Thoracic aorta (tissue), 2 donors: ENCODE data around the gene TTBK1. TPM values are rescaled to one million over a fixed set of nuclear protein-coding genes. Genes with fewer than 3 reads are reported as not detected.

Experiments
- ATAC-seq: fragments of 150-250 bp; one replicate; pipeline ENCODE4 v1.8.0; 2017; ENCODE audit warnings: low read depth; ENCODE audit not compliant: insufficient number of reproducible peaks, low FRiP score
- DNase-seq: peaks from one replicate; pipeline ENCODE4 v3.0.0-alpha.2; 2020; ENCODE audit warnings: low spot score
- H3K27ac ChIP-seq, 2 donors: fragments of 200-600 bp; sonication (generic); 1 replicate in 1 of 2; 2 replicates in 1 of 2; pipeline ENCODE4 v1.5.1; 2016; ENCODE audit warnings: mild to moderate bottlenecking in 2 of 2, moderate library complexity in 2 of 2
- H3K27me3 ChIP-seq: fragments of 200-600 bp; sonication (generic); replicated peaks from 2 replicates; pipeline ENCODE4 v1.6.0; 2016; ENCODE audit warnings: mild to moderate bottlenecking; ENCODE audit not compliant: insufficient read depth
- H3K36me3 ChIP-seq: fragments of 200-600 bp; sonication (generic); one replicate; pipeline ENCODE4 v1.5.1; 2016
- H3K4me1 ChIP-seq, 2 donors: fragments of 200-600 bp; sonication (generic); 1 replicate in 1 of 2; 2 replicates in 1 of 2; pipeline versions ENCODE4 v1.5.1 to v1.6.0; 2016; ENCODE audit warnings: low read depth in 2 of 2, mild to moderate bottlenecking in 1 of 2; ENCODE audit not compliant: control insufficient read depth in 1 of 2
- H3K4me3 ChIP-seq: fragments of 200-600 bp; sonication (generic); 2 replicates; pipeline ENCODE4 v1.5.1; 2016; ENCODE audit warnings: mild to moderate bottlenecking
- H3K9me3 ChIP-seq: fragments of 200-600 bp; sonication (generic); 2 replicates; pipeline ENCODE4 v1.5.1; 2016
- total RNA-seq, 2 donors: library from RNA; depleted of rRNA; stranded (reverse); fragments of >200 nt; gene quantifications; one replicate each; pipeline versions ENCODE4 v1.1.0 to v1.2.3, GENCODE V29; 2016
- TF ChIP-seq, protein P1 (sequence below): fragments of 200-600 bp; sonication (generic); IDR thresholded peaks from one replicate; pipeline ENCODE4 v1.5.1; 2019; ENCODE audit warnings: antibody characterized with exemption

Gene TTBK1
- total RNA-seq, 2 donors from 2014 or later = not detected

DNA sequence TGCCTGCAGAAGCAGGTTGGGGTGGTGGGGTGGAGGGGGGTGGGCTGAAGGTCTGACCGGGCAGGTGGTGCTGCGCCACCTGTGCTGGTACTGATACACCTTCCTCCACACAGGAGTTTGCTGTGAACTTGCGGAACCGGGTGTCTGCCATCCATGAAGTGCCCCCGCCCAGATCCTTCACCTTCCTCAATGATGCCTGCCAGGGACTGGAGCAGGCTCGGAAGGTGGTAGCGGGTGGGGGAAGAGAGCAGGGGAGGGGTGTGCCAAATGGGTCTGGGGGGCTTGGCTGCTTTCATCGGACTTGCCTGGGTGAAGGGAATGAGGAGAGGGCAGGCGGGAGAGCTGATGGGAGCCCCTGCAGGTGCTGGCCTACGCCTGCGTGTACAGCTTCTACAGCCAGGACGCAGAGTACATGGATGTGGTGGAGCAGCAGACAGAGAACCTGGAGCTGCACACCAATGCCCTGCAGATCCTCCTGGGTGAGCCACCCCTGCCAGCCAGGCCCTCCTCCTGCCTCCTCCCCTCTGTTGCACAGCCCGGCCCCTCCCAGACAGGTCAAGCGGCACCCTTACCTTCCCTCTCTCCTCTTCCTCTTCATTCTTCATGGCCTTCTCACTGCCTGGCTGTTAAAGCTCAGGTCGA, 20.7 kb upstream of the TTBK1 start:
- ATAC-seq (no peak), DNase-seq (no peak)
- H3K4me3 ChIP-seq = no peak overlapping the region
- H3K27me3 ChIP-seq = no peaks in the 10 kb centered on the region
- peaks cover 0 to 11% of the 10 kb centered on the region in 2 donors for H3K4me1 ChIP-seq
- no peaks in the 10 kb centered on the region for H3K36me3 ChIP-seq
- no peak overlapping the region for H3K27ac ChIP-seq
- H3K9me3 ChIP-seq = no peaks in the 10 kb centered on the region
- TF ChIP-seq, protein P1, sequence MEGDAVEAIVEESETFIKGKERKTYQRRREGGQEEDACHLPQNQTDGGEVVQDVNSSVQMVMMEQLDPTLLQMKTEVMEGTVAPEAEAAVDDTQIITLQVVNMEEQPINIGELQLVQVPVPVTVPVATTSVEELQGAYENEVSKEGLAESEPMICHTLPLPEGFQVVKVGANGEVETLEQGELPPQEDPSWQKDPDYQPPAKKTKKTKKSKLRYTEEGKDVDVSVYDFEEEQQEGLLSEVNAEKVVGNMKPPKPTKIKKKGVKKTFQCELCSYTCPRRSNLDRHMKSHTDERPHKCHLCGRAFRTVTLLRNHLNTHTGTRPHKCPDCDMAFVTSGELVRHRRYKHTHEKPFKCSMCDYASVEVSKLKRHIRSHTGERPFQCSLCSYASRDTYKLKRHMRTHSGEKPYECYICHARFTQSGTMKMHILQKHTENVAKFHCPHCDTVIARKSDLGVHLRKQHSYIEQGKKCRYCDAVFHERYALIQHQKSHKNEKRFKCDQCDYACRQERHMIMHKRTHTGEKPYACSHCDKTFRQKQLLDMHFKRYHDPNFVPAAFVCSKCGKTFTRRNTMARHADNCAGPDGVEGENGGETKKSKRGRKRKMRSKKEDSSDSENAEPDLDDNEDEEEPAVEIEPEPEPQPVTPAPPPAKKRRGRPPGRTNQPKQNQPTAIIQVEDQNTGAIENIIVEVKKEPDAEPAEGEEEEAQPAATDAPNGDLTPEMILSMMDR = no peak

DNA sequence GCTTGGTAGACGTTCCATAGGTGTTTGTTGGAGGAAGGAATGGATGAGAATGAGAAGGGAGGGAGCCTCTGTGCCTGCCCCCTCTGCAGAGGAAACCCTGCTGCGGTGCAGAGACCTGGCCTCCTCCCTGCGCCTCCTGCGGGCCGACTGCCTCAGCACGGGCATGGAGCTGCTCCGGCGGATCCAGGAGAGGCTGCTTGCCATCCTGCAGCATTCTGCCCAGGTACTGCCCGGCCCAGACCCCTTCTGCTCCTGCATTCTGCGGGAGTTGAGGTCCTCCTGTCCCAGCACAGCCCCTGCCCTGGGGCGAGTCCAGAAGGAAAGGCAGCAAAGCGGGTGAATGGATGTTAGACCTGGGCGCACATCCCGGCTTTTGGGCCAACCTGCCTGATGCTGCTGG, 20.1 kb upstream of the TTBK1 start:
- Histone ChIP-seq H3K27ac (no peak overlapping the region), H3K4me1 (peaks cover 0 to 11% of the 10 kb centered on the region in 2 donors), H3K4me3 (no peak overlapping the region), H3K36me3 (no peaks in the 10 kb centered on the region), H3K27me3 (no peaks in the 10 kb centered on the region), H3K9me3 (no peaks in the 10 kb centered on the region)
- TF ChIP-seq, protein P1 = no peak
- no peak for ATAC-seq
- DNase-seq = no peak

DNA sequence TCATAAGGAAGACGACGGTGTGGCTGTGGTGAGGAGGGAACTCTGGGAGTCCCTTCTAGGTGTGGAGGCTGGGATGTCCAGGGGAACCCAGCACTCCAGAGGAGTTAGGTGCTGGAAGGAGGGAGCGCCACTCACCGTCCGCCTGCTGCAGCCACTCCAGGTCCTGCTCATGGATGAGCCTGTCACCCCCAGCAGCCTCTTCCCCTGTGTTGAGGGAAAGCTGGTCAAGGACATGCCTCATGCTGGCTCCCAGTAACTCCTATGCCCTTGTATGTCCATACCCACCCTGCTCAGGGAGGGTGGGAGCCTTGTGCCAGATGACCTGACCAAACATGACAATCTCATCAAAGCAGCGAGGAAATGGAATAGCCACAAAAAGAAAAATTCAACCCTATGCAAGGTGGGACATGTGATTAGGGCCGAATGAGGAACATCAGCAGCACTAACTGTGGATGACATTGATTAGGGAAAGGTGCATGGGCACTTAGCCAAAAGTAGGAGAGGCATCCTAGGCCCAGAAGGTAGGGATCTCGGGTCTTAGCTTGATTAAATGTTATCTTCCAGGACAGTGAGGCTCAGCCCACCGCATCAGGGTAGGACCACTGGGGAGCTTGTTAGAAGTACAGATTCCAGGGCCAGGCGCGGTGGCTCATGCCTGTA, 17.0 kb upstream of the TTBK1 start:
- ATAC-seq (no peak), DNase-seq (no peak)
- Histone ChIP-seq H3K36me3 (no peaks in the 10 kb centered on the region), H3K4me1 (peaks cover 0 to 20% of the 10 kb centered on the region in 2 donors), H3K27me3 (no peaks in the 10 kb centered on the region), H3K27ac (no peak overlapping the region), H3K4me3 (no peak overlapping the region), H3K9me3 (no peaks in the 10 kb centered on the region)
- TF ChIP-seq, protein P1 = no peak

DNA sequence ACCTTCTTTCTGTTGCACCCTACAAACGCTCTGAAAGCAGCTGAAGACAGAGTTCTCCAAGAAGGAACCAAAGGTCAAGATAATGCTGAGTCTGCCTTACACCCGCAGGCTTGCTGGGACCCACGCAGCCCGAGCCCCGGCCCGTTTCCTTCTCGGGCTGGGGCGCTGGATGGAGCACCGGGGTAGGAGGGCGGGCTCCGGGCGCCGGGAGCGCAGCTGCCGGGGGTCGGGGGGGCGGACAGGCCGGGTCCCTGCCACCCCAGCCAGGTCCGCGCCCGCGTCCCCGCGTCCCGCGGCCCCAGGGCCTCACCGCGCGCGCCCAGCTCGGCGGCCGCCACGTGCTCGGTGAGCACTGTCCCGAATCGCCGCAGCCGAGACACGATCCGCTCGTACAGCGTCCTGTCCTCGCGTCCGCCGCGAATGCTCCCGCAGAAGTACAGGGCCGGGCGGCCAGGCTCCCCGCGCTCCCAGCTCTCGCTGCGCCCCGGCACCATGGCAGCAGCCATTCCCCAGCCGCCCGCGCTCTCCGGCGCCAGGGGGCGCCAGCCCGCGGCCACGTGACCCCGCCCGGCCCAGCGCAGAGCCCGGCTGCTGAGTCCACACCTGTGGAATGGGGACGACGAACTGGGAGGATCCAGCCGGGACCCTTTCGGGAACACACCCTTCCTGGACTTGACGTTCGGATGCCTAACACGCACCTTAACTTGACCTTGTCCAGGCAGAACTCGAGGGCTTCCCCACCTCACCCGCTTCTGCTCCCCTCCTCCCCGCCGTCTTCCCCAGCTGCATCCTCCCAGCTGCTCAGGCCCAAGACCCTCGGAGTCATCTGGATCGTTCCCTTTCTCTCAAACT, 14.1 kb upstream of the TTBK1 start, which contains the start of gene DNPH1:
Gene DNPH1 (minus strand): TSS at position 531 of the 852 bp plus-strand sequence. CDS start 25 bp downstream, at position 506.
- H3K4me3 ChIP-seq = peak within 1 kb of the TSS; percentile 70
- ATAC-seq = peak; percentile 67
- no peak for DNase-seq
- H3K27me3 ChIP-seq = no peaks in the 10 kb centered on the region
- no peaks in the 10 kb centered on the region for H3K36me3 ChIP-seq
- H3K27ac ChIP-seq = no peak within 1 kb of the TSS
- H3K4me1 ChIP-seq = peaks cover 0 to 11% of the 10 kb centered on the region in 2 donors
- H3K9me3 ChIP-seq = no peaks in the 10 kb centered on the region
- TF ChIP-seq, protein P1 = peak; percentile 85
